GM18951 (cell line): ENCODE measurements around the gene SERPIND1.
"Not testable (repeated sequence)": the region's sequence is repeated elsewhere in the genome, so short reads cannot be mapped to it uniquely, and the experiment has no call there.

ENCODE experiments used
- POLR2A ChIP-seq: IDR thresholded peaks from 4 replicates; pipeline ENCODE4 v1.6.1; 2011; ENCODE audit warnings: mild to moderate bottlenecking; ENCODE audit not compliant: insufficient read length, insufficient read depth; ENCODE audit errors: extremely low read depth
- in situ Hi-C: fragments of 300-500 bp; cut with MboI; formaldehyde crosslinking; loops from one replicate; pipeline ENCODE4 v1.12.0; 2022; ENCODE audit warnings: low sequenced_read_pairs, mixed read lengths, inconsistent platforms; ENCODE audit not compliant: unreplicated experiment

SERPIND1 gene

DNA sequence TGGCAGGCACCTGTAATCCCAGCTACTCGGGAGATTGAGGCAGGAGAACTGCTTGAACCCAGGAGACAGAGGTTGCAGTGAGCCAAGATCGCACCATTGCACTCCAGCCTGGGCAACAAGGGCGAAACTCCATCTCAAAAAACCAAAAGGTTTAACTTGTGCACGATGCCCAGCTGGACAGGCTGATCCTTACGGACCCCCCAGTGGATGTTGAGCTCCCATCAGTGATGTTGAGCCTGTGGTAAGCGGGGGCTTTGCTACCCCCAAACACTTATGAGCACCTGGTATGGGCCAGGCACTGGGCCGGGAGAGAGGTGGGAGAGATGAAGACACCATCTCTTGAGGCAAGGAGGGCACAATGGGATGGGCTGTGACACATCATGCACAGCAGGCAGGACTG lies 7.4 kb upstream of the SERPIND1 start:
- in situ Hi-C loops = no loop called here

DNA sequence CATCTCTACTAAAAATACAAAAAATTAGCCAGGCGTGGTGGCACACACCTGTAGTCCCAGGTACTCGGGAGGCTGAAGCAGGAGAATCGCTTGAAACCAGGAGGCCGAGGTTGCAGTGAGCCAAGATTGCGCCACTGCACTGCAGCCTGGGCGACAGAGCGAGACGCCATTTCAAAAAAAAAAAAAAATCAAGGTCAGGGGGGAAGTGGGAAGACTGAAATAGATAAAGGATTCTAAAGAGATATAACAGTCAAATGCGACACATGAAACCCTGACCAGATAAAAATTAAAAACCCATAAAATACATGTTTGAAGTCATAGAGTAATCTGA lies 4.5 kb upstream of the SERPIND1 start:
- in situ Hi-C loops = not testable (repeated sequence)

More for the DNA sequence above, 7.4 kb upstream of the SERPIND1 start:
- no peak for TF ChIP-seq POLR2A

DNA sequence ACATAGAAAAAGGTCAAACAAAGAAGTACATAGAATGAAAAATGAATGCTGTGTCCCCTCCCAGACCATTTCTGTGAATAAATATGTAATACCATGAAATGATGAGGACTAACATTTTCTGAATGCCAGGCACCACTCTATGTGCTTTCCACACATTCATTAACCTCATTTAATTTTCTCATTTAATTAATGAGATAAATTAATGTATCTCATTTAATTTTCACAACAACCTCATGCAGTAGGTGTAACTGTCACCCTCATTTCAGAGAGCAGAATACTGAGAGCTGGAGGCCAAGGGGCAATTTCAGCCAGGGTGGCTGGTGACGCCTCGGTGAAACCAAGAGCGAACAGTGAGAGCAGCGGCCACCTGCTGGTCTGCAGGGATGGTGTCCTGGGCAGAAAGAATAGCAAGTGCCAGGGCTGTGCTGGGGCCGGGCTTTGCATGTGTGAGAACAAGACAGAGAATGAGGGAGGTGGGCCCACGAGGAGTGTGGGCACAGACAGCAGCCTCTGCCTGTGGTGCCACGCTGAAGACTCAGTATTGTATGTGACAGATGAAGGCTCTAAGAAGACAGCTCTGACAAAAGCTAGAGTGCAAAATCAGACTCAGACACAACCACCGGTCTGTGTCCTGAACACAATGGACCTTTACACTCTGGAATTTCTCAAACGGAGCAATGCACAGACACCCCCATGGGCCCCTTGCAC lies 1.8 kb upstream of the SERPIND1 start:
- TF ChIP-seq POLR2A = no peak
- in situ Hi-C loops = no loop called here

DNA sequence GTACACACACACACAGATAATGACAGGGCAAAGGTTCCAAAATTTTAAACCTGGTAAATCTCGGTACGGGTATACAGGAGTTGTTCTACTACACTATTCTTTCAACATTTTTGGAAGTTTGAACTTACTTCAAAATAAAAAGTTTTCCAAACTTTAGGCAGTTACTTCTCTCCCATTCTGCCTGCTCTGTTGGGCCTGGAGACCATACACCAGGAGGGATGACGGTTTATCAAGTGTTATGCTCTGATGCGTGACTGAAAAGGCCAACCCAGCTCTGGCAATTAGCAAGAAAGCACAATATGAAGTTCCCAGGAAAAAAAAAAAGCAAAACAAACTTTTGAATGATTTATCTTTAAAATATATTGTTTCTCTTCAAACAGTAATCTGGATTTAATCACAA lies 969 bp downstream of the SERPIND1 start:
- in situ Hi-C loops = no loop called here
- no peak for TF ChIP-seq POLR2A

DNA sequence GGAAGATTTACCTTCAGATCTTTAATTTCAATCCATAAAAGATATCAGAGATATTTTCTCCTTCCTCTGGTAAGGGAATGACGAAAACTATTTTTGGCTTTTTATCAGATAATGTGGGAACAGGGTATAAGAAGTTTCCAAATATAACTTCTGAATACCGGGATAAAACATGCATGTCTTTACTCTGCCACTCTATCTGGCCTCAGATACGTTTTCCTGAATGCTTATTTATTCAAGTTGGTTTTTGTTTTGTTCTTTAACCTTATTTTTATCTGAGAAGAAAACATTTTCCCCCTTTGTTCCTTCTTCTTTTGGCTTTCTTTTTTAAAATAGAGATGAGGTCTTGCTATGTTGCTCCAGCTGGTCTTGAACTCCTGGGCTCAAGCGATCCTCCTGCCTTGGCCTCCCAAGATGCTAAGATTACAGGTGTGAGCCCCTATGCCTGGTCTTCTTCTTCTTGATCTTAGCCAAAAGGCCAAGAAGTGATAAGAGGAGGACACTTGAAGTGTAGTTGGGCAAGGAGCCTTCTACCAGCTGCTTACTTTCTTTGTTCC lies 1.5 kb downstream of the SERPIND1 start:
- in situ Hi-C loops = no loop called here
- TF ChIP-seq POLR2A = no peak

DNA sequence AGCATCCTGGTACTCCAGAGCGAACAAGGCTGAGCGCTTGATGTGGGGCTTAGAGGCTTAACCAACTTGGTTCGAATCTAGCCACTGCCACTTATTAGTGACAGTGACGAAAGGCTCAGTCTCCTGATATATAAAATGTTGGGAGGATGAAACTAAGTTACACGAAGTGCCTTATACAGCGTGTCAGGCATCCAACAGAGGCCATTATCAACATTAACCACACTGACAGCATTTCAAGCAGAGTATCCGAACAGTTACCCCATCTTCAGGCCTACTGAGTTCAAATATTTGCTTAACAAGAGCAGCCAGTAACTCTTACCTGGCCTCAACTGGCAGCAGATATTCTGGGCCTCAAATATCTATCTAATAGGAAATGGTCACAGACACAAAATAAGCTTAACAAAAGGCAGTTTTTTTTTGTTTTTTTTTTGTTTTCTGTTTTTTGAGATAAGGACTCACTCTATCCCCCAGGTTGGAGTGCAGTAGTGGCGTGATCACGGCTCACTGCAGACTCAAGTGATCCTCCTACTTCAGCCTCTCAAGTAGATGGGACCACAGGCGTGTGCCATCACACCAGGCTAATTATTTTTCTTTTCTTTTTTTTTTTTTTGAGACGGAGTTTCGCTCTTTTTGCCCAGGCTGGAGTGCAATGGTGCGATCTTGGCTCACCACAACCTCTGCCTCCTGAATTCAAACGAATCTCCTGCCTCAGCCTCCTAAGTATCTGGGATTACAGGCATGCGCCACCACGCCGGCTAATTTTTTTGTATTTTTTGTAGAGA lies 2.9 kb downstream of the SERPIND1 start:
- TF ChIP-seq POLR2A = no peak
- in situ Hi-C loops = no loop called here

DNA sequence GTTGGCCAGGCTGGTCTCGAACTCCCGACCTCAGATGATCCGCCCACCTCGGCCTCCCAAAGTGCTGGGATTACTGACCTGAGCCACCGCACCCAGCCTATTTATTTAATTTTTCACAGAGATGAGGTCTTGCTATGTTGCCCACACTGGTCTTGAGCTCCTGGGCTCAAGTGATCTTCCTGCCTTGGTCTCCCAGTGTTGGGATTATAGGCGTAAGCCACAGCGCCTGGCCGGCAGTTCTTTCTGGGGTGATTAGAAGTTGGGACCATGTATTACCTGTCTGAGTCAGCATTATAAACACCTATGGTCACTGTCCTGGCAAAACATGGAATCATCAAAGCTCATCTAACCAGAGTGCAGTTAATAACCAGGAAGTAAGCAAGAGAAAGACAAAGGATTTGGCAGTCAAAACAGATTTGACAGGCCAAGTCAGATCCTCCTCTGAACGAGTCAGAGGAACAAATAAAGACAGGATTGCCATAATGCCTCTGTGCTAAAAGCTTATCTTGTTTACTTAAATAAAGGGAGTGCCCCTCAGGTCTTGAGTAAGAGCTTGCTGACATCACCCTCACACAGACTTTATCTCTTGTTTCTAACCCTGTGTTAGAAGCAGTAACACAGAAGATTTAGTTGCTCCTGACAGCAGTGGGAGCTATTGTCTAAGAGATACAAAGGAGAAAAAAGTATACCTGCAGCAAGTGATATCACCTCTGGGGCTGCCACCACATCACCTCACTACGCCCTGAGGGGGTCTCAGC lies 3.7 kb downstream of the SERPIND1 start:
- no peak for TF ChIP-seq POLR2A
- in situ Hi-C loops = no loop called here

DNA sequence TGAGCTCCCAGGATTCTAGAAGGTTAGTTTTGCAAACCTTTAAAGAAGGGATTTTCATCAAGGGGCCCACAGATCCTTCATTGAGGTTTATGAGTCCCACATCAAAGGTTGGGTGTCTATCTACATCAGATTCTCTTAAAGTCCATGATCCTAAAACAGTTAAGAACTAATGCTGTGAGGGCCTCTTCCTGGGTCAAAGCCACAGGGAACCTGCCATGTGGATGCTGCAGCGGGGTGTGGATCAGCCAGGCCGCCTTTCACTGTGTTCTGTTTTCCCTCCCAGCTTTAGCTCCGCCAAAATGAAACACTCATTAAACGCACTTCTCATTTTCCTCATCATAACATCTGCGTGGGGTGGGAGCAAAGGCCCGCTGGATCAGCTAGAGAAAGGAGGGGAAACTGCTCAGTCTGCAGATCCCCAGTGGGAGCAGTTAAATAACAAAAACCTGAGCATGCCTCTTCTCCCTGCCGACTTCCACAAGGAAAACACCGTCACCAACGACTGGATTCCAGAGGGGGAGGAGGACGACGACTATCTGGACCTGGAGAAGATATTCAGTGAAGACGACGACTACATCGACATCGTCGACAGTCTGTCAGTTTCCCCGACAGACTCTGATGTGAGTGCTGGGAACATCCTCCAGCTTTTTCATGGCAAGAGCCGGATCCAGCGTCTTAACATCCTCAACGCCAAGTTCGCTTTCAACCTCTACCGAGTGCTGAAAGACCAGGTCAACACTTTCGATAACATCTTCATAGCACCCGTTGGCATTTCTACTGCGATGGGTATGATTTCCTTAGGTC lies 5.3 kb downstream of the SERPIND1 start:
- TF ChIP-seq POLR2A = no peak
- in situ Hi-C loops = no loop called here

DNA sequence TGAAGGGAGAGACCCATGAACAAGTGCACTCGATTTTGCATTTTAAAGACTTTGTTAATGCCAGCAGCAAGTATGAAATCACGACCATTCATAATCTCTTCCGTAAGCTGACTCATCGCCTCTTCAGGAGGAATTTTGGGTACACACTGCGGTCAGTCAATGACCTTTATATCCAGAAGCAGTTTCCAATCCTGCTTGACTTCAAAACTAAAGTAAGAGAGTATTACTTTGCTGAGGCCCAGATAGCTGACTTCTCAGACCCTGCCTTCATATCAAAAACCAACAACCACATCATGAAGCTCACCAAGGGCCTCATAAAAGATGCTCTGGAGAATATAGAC lies 5.9 kb downstream of the SERPIND1 start:
- no peak for TF ChIP-seq POLR2A

DNA sequence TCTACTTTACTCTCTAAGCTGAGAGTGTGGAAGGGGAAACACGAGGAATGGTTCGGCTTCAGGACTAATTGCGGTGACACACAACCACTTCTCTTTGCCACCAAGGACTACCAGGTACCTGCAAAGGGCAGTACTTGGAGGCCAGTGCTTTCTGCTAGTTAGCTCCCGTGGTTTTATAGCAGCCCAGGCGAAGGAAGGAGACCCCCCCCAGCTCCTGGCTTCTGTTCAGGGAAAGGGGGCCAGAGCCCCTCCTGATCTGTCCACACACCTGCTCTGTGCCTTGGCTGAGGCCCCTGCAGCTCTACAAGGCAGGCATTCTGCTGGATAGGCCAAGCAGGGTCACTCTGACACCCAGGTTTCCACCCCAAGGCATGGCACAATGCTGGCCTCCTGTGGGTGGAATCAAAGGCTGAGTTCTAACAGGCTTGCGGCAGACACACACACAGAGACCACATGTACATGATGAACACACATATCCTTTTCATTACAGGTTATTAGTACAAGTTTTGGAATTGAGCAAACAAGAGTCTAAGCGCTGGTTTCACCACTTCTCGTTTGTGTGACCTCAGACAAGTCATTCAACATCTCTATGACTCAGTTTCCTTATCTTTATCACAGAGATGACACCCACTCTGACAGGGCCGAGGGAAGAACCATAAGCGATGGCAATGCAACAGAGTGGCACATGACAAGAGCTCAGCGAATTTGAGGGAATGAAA lies 7.5 kb downstream of the SERPIND1 start:
- in situ Hi-C loops = no loop called here
- TF ChIP-seq POLR2A = no peak

More for the DNA sequence above, 5.9 kb downstream of the SERPIND1 start:
- in situ Hi-C loops = no loop called here

DNA sequence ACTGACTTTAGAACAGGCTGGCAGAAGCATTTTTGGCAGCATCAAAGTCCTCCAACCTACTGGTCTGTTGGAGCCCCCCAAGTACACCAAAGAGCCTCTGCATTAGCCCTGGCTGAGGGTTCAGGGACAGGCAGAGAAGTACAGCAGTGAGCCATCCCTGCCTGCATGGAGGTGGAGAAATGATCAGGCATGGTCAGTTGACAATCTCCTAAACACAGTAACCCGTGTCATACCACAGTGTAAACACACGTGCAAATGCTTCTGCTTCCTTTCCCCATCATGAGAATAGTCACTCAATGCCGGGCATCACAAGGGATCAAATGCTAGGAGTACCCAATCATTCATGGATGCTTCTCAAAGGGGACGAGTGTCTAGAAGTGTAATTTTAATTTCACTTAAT lies 8.2 kb downstream of the SERPIND1 start:
- TF ChIP-seq POLR2A = no peak
- in situ Hi-C loops = no loop called here

DNA sequence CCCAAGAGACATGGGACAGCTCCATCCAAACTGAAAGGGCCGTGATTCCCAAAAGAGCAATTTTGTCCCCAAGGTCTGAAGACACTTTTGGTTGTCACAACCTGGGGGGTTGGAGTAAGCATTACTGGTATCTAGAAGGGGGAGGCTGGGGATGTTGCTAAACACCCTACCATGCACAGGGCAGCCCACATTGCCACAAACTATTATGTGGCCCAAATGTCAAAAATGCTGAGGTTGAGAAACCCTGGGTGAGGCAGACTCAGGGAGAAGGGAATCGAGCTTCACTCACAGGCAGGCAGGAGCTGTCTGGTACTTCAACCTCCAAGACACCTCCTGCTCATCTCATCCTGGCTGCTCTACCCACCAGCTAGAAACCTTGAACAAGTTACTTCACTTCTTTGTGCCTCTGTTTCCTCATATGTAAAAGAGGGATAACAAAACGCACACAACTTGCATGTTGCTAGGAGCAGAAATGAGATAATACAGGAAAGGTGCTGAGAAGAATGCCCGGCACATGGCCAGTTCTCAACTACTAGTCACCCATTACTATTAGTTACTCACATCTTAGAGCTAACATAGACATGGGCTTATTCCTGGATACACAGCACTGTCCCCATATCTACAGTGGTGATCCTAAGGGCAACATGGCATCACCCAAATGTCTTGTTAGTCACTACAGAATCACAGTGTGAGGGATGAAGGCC lies 8.8 kb downstream of the SERPIND1 start:
- TF ChIP-seq POLR2A = no peak
- in situ Hi-C loops = no loop called here
